Erythroblast (primary cell): ENCODE results near the gene SEC11C.

Experiments
- GATA1 ChIP-seq: IDR thresholded peaks from 2 replicates; pipeline ENCODE4 v1.6.1; 2011; ENCODE audit warnings: low read depth, mild to moderate bottlenecking, control low read depth, low read length, moderate library complexity
- POLR2A ChIP-seq: IDR thresholded peaks from 2 replicates; pipeline ENCODE4 v1.6.1; 2011; ENCODE audit warnings: mild to moderate bottlenecking, low read length

GRCh38 chr18:59143441-59143840 lies 3.8 kb downstream of the SEC11C start:
- no peak for TF ChIP-seq POLR2A
- TF ChIP-seq GATA1, result no peak
